Measurements from ENCODE around the gene PMM1. TPM values are rescaled to one million over a fixed set of nuclear protein-coding genes. Genes with fewer than 3 reads are reported as not detected.
A peak's percentile ranks its signal among the peaks of the same experiment; 100 is the strongest.

Gene PMM1
- total RNA-seq, 4 donors from 2014 or later: 11.6 to 23.3 (median 16.5) TPM

DNA sequence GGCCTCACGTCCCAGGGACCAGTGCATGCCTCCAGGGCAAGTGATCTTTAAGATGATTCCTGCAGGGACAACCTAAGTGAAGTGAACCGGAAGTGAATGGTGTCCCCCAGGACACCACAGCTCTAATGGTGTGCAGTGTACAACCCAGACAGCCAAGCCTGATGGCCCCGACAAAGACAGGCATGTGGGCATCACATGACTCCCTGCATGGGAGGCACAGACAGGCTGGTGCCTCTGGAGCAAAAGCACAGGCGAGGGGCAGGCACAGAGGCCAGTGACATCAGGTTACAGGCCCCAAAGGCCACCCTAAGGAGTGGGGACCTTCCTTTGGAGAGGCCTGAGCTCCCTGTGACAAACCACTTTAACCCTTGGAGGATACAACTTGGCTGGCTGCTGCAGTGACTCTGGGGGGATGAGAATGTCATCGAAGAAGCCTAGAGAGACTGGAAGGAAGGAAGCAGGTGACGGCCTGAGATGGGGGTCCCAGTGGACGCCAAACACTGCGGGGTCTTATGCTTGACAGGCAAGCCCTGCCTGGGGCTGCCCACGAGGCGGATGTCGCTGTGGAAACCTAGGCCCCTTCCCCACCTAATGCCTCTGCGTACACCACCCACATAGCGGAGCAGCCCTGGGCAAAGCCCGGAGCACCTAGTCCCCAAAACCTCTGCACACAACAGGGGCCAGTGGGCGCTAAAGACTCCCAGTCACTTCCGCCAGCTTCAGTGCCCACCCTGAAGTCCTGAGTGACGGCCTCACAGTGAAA is 57.7 kb downstream of the PMM1 start:
- peak in 1 of 2 donors; percentile 16 for ATAC-seq
- intact Hi-C loops (cut with DNase I; ENCODE audit: low total_unique reads) (no loop called here), in situ Hi-C loops (cut with MboI; ENCODE audit: low sequenced_read_pairs in 4 of 4) (loop anchor here in 1 of 4 donors (25.0 kb wide), 1 partner anchor 245 kb away; the partner anchor contains the start of gene RANGAP1)
- H3K4me3 ChIP-seq: no peak overlapping the region
- no peaks in the 10 kb centered on the region for H3K9me3 ChIP-seq
- DNase-seq: no peak
- H3K36me3 ChIP-seq: peaks cover 0 to 46% of the 10 kb centered on the region in 2 donors
- peak overlapping the region; percentile 55 to 71 (median 68) for H3K27ac ChIP-seq
- H3K27me3 ChIP-seq: no peaks in the 10 kb centered on the region
- TF ChIP-seq, protein P1, sequence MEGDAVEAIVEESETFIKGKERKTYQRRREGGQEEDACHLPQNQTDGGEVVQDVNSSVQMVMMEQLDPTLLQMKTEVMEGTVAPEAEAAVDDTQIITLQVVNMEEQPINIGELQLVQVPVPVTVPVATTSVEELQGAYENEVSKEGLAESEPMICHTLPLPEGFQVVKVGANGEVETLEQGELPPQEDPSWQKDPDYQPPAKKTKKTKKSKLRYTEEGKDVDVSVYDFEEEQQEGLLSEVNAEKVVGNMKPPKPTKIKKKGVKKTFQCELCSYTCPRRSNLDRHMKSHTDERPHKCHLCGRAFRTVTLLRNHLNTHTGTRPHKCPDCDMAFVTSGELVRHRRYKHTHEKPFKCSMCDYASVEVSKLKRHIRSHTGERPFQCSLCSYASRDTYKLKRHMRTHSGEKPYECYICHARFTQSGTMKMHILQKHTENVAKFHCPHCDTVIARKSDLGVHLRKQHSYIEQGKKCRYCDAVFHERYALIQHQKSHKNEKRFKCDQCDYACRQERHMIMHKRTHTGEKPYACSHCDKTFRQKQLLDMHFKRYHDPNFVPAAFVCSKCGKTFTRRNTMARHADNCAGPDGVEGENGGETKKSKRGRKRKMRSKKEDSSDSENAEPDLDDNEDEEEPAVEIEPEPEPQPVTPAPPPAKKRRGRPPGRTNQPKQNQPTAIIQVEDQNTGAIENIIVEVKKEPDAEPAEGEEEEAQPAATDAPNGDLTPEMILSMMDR (IDR thresholded peaks at IDR 0.05 in 4 of 5, conservative IDR thresholded peaks at IDR 0.05 in 1 of 5): no peak
- TF ChIP-seq POLR2A (IDR thresholded peaks at IDR 0.05): no peak
- H3K4me1 ChIP-seq: peaks cover 4 to 8% of the 10 kb centered on the region in 2 donors

DNA sequence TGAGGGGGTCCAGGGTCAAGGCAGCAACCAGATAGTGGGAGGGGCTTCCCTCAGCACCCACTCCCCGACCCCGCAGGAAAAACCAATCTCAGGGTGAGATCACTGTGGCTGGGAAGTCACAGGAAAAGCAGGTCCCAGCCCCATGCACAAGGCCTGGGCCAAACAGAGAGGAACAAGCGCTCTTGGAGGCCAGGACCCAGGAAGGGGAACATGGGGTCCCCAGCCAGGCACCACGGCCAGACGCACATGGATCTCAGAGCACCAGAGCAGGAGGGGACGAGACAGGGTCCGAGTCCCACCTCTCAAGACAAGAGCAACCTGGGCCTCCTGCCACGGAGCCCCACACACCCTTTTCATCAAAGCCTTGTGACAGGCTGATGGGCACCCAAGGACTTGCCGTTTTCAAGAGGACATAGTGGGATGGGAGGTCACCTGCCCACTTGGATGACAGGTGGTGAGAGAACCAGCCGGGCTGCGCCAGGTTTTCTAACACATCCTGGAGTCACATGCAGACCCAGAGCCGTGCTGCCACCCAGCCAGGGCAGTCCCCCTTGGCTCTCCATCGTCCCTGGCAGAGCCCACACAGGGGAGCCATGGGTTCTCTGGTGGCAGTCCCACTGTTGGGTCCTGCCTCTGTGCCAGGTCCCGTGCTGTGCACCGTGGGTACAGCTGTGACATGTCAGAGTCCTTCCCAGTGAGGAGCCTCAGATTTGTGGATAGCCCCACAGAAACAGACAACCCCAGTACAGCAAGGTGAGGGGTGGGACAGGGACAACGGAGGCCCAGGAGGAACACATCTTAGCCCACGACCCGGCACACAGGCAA is 58.5 kb downstream of the PMM1 start:
- Histone ChIP-seq H3K4me3 (no peak overlapping the region), H3K9me3 (no peaks in the 10 kb centered on the region), H3K4me1 (peaks cover 7 to 15% of the 10 kb centered on the region in 2 donors), H3K27me3 (no peaks in the 10 kb centered on the region), H3K27ac (peak overlapping the region; percentile 55 to 71 (median 68)), H3K36me3 (peaks cover 0 to 52% of the 10 kb centered on the region in 2 donors)
- in situ Hi-C loops (cut with MboI; ENCODE audit: low sequenced_read_pairs in 4 of 4) (loop anchor here in 1 of 4 donors (25.0 kb wide), 1 partner anchor 244 kb away; the partner anchor contains the start of gene RANGAP1), intact Hi-C loops (cut with DNase I; ENCODE audit: low total_unique reads) (no loop called here)
- DNase-seq (peak in 1 of 2 donors; percentile 66), ATAC-seq (peak; percentile 5 to 15)
- no peak for TF ChIP-seq POLR2A (IDR thresholded peaks at IDR 0.05)
- TF ChIP-seq, protein P1 (IDR thresholded peaks at IDR 0.05 in 4 of 5, conservative IDR thresholded peaks at IDR 0.05 in 1 of 5): no peak

DNA sequence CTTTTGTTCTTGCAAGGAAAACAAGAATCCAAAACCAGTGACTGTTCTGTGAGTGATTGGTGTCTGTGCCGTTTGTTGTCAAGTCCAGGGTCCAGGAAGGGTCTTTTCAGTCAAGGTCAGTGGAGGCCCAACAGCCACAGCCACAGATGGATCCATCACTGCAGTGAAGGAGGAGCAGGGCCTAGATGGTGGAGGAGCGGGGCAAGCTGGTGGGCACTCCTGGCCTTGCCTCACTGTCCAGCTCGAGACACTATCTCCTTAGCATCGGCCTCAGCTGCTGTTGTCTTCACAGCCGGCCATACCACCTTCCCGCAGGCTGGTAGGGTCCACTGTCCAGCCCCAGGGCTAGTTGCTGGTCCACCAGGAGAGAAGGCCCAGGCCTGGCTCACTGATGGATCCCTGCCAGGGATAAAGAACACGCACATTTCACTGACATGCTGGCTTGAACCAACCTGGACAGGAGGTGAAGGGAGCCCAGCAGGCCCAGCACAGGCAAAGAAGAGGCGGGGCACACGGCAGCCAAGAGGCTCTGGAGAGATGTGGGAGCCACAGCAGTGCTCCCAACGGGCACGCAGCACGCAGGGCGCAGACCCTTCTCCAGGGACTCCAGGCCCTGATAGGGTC is 60.6 kb downstream of the PMM1 start:
- in situ Hi-C loops (cut with MboI; ENCODE audit: low sequenced_read_pairs in 4 of 4): loop anchor here in 1 of 4 donors (25.0 kb wide), 1 partner anchor 242 kb away; the partner anchor contains the start of gene RANGAP1
- peaks cover 16 to 27% of the 10 kb centered on the region in 2 donors for H3K4me1 ChIP-seq
- H3K36me3 ChIP-seq: peaks cover 0 to 63% of the 10 kb centered on the region in 2 donors
- ATAC-seq: no peak
- intact Hi-C loops (cut with DNase I; ENCODE audit: low total_unique reads): loop anchor here (5.0 kb wide), 1 partner anchor 202 kb away; no protein-coding TSS in a partner anchor
- no peak for DNase-seq
- H3K27ac ChIP-seq: peak overlapping the region; percentile 8 to 96 (median 84)
- no peaks in the 10 kb centered on the region for H3K27me3 ChIP-seq
- no peaks in the 10 kb centered on the region for H3K9me3 ChIP-seq
- no peak overlapping the region for H3K4me3 ChIP-seq
- TF ChIP-seq POLR2A (IDR thresholded peaks at IDR 0.05): no peak
- TF ChIP-seq, protein P1 (IDR thresholded peaks at IDR 0.05 in 4 of 5, conservative IDR thresholded peaks at IDR 0.05 in 1 of 5): no peak

DNA sequence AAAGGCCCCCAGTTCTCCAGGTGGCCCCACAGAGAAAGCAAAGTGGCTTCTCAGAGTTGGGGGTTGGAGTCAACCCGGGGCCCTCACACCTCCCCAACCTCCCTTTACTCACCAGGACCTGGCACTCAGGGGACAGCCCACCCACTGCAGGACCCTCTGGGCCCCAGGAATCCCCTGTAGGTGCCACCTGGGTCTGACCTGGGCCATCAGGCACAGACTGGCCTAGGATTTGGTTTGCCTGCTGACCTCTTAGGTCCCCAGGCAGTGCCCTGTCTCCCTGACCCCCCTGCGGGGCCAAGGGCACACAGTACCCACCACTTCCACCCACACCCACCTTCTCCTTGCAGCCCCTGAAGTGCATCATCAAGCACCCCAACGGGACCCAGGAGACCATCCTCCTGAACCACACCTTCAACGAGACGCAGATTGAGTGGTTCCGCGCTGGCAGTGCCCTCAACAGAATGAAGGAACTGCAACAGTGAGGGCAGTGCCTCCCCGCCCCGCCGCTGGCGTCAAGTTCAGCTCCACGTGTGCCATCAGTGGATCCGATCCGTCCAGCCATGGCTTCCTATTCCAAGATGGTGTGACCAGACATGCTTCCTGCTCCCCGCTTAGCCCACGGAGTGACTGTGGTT is 61.4 kb downstream of the PMM1 start:
- no peaks in the 10 kb centered on the region for H3K9me3 ChIP-seq
- in situ Hi-C loops (cut with MboI; ENCODE audit: low sequenced_read_pairs in 4 of 4) (loop anchor here in 1 of 4 donors (25.0 kb wide), 1 partner anchor 241 kb away; the partner anchor contains the start of gene RANGAP1), intact Hi-C loops (cut with DNase I; ENCODE audit: low total_unique reads) (loop anchor here (5.0 kb wide), 1 partner anchor 201 kb away; no protein-coding TSS in a partner anchor)
- no peak for TF ChIP-seq POLR2A (IDR thresholded peaks at IDR 0.05)
- TF ChIP-seq, protein P1 (IDR thresholded peaks at IDR 0.05 in 4 of 5, conservative IDR thresholded peaks at IDR 0.05 in 1 of 5): no peak
- DNase-seq (no peak), ATAC-seq (no peak)
- H3K4me3 ChIP-seq: no peak overlapping the region
- no peaks in the 10 kb centered on the region for H3K27me3 ChIP-seq
- H3K27ac ChIP-seq: peak overlapping the region; percentile 73 to 96 (median 84)
- peaks cover 24 to 35% of the 10 kb centered on the region in 2 donors for H3K4me1 ChIP-seq
- peaks cover 0 to 71% of the 10 kb centered on the region in 2 donors for H3K36me3 ChIP-seq

Measured in gastrocnemius medialis (tissue), 4 donors.